T1000 (cell line): ENCODE measurements around the gene ITGB1.
A peak's percentile ranks its signal among the peaks of the same experiment; 100 is the strongest.
"Not testable (repeated sequence)": the region's sequence is repeated elsewhere in the genome, so short reads cannot be mapped to it uniquely, and the experiment has no call there.

Experiments
- DNase-seq: peaks from one replicate; lab custom pipeline; 2025; ENCODE audit warnings: mixed read lengths; lab: John Stamatoyannopoulos, UW

The ITGB1 gene

DNA sequence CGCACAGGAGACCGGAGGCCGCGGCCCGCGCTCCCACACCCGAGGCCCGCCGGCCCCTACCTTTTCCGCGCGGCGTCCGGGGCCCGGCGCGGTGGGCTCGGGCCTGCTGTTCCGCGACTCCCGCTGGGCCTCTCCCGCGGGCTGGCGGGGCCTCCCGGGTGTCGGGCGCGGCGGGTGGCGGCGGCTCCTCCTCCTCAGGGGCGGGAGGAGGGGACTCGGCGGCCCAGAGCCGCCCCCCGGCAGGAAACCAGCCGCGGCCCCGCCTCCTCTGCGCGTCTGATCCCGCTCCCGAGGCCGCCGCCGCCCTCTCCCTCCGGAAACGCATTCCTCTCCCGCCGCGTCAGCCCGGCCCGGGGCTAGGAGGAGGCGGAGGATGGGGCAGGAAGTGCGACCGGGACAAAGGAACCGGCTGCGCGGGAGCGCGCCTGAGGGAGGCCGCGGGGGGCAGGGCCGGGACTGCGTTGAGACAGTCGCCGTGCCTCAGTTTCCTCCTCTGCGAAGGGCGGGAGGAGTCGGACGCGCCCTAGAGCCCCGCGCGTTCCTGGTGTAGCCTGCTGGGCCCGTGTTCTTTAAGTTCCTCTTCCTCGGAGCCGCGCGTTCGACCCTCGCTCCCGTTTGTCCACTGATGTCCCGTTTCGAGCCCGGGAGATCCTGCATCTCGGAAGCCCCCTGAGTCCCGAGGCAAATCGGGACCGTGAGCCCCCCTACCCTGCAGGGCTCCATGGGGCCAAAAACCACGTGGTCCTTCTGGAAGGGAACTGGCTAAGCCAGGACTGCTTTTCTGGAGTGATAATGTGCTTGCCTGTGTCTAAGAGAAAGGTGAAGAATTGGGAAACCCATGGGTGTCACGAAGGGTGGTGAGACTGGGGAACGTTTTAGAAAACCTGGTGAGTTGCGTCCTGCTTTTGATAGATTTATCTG is at the start of gene ITGB1:
Gene ITGB1 (minus strand): TSS at position 146 of the 921 bp plus-strand sequence. CDS start 22,672 bp downstream, outside the sequence.
- DNase-seq = peak; percentile 94

DNA sequence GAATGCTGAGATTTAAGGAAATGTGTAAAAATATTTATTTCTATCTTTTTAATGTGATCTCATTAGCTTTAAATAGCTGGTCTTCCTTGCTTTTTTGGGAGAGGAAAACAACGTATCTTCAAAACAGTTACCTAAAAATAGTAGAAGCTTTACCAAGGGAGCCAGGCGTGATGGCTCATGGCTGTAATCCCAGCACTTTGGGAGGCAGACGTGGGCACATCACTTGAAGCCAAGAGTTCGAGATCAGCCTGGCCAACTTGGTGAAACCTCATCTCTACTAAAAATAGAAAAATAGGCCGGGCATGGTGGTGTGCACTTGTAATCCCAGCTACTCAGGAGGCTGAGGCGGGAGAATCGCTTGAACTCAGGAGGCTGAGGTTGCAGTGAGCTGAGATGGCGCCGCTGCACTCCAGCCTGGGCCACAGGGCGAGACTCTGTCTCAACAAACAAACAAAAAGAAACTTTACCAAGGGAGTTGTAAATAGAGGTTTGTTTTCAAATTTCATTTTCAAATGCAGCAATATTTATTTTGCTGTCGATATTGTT is 48.4 kb upstream of the ITGB1 start:
- no peak for DNase-seq

DNA sequence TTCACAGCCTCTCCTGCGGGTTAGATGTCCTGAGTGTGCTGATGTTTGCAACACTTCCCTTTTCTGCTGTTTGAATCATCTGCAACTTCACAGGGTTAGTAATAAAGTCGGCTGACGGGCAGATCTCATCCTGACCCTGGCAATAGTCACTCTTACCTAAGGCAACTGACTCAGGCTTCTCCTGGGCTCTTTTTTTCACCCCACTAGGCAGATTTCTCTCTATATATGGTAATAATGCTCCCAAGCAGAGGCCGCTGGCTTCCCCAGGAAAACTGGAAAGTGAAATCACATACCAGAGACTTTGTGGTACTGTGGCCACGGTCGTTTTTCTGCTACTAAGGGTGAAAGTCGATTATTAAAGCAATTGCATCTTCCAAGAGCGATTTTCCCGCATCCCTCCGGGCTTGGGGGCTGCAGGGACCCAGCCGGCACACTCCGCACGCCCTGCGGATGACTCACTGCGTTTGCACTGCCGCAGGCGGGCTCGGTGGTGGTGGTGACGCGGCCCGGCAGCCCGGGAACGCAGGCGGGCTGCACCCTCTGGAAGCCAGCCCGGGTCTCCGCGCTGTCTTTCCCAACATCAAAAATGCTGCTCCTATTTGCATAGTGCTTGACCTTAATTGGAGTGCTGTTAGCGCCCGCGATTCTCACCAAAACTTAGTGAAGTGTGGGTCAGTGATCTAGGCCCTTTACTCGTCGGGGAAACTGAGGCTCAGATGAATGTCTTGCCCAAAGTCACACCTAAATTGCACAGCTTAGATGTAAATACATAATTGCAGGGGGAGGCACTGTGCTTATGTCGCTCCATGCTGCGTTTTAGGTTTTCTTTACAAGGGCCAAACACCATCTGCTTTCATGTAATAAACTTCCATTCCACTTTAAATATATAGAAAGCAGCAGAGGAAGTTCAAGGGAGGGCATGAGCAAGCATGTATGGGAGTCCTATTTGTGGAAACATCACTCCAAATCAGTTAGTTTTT is 47.6 kb upstream of the ITGB1 start:
- DNase-seq = peak; percentile 86

DNA sequence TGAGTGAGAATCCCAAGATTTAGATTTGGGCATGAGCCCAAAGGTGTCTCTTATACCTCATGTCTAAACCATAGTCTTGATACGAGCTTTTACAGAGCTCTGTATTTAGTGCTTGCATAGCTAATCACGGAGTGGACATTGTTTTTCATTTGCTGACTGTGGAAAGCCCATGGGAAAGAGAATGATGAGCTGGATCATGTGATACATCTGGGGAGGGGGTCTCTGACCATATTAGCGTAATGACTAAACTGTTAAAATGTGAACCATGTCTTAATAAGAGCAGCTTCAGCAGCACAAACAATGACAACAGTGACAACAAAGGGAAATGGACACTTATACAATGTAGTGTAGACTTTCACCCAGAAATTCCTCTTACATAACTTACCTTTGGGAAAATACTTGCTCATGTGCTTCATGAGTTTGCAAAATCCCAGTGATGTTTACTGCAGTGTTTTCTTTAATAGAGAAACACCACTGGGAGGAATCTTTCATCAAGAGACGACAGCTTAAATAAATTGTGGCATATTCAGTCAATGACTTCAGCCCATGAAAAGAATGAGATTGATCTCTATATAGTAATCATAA is 44.0 kb upstream of the ITGB1 start:
- DNase-seq = no peak

DNA sequence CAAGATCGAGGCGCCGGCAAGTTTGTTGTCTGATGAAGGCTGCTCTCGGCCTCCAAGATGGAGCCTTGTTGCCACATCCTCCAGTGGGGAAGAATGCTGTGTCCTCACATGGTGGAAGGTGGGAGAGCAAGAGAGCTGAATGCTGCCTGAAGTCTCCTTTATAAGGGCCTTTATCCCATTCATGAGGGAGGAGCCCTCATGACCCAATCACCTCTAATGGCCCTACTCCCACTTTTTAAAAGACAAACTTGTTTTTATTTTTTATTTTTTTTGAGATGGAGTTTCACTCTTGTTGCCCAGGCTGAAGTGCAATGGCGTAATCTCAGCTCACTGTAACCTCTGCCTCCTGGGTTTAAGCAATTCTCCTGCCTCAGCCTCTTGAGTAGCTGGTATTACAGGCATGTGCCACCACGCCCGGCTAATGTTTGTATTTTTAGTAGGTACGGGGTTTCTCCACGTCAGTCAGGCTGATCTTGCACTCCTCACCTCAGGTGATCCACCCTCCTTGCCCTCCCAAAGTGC is 40.1 kb upstream of the ITGB1 start:
- DNase-seq = not testable (repeated sequence)

DNA sequence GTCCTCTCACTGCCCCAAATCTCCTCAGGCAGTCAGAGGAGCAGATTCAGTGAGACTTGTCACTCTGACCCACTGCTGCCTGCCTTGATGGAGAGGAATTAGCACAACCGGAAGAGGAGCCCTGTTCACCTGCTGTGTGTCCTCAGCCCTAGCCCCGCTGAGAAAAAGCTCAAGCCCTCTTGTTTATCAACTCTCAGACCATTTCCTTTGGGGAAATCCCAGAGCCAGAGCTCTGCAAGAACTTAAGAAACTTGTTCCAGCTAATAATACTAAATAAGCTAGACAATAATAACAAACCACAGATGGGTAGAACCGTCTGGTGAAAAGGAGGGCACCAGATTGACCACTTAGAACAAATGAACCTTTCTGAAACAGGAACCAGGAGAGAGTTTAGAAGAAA is 37.7 kb upstream of the ITGB1 start:
- no peak for DNase-seq

DNA sequence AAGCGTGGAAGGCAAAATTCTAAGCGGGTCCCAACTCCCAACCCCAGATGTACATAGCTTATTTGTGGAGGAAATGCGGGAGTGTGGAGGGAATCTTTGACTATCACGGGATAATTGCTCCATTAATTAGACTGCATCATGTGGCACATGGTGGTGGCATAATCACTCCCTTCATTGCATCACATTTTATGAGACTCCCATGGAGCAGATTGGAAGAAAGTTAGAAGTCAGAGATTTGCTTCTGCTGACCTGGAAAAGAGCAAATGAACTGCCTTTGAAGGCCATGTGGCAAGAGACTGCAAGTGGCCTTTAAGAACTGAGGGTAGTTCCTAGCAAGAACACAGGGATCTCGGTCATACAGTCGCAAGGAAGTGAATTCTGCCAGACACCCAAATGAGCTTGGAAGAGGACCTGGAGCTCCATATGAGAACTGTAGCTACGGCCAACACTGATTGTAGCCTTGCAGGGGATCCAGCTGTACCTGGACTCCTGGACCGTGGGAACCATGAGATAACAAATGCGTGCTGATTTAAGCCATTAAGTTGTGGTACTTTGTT is 37.1 kb upstream of the ITGB1 start:
- no peak for DNase-seq

DNA sequence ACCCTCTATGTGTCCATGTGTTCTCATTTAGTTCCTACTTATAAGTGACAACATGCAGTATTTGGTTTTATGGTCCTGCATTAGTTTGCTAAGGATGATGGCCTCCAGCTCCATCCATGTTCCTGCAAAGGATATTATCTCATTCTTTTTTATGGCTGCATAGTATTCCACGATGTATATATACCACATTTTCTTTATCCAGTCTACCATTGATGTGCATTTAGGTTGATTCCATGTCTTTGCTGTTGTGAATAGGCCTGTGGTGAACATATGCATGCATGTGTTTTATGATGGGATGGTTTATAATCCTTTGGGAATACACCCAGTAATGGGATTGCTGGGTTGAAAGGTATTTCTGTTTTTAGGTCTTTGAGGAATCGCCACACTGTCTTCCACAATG is 36.6 kb upstream of the ITGB1 start:
- not testable (repeated sequence) for DNase-seq

DNA sequence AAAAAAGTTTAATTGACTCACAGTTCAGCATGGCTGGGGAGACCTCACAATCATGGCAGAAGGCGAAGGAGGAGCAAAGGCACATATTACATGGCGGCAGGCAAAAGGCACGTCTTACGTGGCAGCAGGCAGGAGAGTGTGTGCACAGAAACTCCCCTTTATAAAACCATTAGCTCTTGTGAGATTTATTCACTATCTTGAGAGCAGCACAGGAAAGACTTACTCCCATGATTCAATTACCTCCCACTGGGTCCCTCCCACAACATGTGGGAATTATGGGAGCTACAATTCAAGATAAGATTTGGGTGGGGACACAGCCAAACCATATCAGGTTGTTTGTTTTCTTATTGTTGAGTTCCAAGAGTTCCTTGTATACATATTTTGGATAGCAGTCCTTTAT is 34.3 kb upstream of the ITGB1 start:
- DNase-seq = not testable (repeated sequence)

DNA sequence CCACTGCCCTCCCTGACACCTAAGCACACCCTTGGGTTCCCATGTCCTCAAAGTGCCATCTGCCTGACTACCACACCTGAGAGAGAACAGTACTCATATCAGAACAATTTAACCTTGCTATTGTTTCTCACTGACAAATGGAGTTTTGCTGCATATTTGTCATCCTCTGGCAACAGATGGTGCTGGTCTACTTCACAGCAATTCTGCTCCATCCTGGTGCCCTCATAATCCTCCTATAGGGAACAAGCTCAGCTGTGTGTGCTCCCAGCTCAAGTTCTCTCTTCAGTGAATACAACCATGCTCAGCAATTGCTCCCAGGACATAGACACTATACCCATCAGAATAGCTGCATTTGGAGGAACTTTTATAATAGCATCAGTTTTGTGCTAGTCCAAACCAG is 32.8 kb upstream of the ITGB1 start:
- no peak for DNase-seq

DNA sequence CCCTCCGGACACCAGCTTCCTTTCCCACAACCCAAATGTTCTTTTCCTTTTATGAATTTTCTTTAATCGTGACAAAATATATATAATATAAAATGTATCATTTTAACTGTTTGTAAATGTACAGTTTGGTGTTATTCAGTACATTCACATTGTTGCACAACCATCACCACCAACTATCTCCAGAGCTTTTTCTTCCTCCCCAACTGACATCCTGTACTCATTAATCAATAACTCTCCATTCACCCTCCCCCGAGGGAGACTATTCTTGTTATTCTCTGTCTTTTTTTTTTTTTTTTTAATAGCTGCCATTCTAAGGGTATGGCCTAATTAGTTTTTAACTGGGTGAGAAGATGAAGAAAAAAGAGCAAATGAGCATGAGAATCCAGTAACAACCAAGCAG is 30.6 kb upstream of the ITGB1 start:
- DNase-seq = no peak

DNA sequence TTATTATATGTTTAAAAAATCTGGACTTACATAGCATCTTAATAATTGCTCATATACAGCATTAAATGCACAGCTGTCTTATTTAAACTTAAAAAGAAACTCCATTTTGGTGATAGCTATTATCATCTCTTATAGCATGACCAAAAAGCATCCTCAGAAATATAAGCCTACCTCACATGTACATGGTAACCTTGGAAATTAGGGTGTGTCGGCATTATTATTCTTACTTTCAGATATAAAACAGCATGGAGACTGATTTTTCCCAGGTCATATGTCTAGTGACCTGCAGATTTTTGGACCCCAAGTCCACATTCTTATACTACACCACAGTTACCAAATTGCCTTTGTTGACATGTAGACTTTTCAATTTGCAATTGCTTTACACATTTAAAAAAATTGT is 29.1 kb upstream of the ITGB1 start:
- no peak for DNase-seq

DNA sequence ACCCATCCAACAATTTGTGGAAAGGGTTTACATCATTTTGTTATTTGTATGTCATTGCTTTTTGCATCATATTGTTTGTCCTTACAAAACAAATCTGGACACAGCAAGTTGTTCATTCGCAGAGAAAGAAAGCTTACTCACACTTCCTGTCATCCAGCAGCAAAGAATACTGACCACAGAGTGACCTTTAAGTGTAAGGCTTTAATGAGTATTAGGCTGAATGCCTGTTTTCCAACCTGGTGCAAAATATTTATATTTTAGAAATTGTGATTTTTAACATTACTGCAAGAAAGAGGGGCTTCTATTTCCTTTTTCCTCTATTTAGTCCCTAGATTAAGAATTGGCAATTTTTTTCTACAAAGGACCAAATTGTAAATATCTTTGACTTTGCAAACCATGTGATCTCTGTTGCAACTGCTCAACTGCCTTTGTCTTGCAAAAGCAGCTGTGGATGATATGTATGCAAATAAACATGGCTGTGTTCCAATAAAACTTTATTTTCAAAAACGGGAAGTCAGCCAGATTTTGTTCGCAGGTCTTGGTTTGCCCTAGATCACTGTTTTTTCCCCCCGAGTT is 27.8 kb upstream of the ITGB1 start:
- DNase-seq = no peak

DNA sequence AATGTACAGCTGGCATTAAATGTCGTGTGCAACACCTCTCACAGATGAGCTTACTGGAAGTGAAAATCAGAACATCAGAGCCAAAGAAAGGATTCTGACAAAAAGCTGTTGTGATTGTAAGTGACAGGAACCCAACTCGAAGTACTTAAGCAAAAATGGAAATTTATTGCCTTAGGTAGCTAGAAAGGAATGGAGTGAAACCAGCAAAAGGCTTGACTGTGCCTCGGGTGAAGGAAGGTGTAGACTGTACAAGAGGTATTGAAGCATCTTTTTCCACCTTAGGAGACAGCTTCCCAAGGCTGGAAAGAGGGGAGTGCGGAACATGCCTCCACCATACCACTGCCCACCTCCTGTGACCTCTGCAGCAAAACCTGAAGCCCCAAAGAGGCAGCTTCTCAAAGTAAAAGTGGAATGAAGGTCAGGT is 27.3 kb upstream of the ITGB1 start:
- DNase-seq = no peak

DNA sequence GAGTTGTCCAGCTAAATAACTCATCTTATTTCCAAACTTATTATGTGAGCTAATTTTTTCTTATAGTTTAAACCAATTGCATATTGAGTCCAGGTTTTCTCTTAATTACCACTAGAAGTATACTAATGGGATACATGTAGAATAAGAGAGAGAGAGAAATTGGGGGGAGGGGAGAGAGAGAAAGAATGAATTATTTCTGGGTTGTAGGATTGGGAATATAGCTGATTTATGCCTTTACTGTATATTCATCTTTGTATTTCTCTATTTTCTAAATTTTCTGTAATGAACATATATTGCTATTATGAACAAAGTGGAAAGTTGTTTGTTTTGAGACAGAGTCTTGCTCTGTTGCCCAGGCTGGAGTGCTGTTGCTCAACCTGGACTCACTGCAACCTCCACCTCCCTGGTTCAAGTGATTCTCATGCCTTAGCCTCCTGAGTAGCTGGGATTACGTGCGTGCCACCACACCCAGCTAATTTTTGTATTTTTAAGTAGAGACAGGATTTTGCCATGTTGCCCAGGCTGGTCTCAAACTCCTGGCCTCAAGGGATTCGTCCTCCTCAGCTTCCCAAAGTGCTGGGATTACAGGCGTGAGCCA is 26.1 kb upstream of the ITGB1 start:
- DNase-seq = no peak

DNA sequence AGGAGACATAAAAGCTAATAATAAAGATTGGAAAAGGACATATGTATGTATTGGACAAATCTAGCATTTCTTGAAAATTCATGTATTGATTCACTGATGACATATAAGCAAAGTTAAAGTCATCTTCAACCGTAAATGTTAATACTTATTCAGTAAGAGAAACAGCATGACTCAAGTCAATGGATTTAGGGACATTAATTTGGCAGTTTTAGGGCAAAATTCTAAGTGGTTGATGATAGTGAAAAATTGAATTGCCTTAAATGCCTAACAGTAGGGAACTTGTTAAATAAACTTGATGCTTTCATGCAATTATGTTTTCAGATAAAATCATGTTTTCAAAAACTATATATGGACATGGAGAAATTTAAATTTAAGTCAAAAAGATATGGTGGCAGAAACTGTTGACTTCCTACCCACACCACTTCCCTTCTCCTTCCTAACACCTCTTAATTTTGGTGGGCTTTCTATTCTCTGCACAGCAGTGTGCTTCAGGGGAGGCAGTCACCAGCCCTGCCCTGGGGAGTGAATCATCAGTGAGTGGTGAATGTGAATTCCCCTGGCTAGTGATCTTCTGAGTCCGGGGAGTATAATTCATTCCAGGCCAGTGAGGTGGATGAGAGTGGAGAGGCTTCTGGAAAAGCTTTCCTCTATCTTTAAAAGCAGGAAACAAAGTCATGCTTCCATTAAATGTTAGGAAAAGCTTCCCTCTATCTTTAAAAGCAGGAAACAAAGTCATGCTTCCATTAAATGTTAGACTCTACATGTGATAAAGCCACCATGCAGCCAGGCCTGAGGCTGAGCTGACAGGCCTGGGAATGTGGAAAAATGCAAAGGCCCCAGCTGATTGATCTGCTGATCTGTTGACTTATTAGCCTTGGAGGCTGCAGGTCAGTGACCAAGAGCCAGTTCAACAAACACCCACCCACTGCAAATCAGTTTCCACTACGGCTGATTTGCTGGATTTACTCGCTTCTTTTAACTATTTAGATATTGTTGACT is 25.2 kb upstream of the ITGB1 start:
- DNase-seq = peak; percentile 47

DNA sequence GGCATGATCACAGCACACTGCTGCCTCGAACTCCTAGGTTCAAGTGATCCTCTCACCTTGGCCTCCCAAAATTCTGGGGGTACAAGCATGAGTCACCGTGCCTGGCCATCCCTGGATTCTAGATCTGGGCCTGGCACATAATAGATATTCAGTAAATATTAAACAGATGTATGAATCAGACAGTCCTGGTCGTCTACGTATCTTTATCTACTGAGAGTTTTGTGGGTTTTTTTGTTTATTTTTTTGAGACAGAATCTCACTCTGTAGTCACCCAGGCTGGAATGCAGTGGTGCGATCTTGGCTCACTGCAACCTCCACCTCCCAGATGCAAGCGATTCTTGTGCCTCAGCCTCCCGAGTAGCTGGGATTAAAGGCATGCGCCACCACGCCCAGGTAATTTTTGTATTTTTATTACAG is 24.3 kb upstream of the ITGB1 start:
- peak; percentile 60 for DNase-seq

DNA sequence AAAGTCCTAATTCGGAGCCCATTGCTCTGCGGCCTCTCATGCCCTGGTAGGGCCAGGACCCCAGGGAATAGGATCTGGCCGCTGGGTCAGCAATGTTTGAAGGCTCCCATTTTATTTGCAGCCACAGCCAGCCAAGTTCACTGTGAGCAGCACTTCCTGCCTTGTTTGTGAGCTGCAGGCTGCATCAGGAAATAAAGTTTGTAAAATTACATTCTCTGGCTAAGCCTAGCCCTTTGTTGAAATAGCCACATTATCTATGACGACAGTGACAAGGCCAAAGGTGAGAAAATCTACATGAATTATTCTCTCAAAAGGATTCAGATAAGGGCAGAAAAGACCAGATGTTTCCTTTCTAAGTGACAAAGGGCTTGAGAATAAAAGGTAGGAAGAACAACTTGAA is 23.7 kb upstream of the ITGB1 start:
- DNase-seq = no peak
